K562 (cell line): ENCODE results near the gene EIF1B. TPM values are rescaled to one million over a fixed set of nuclear protein-coding genes. Genes with fewer than 3 reads are reported as not detected.
A peak's percentile ranks its signal among the peaks of the same experiment; 100 is the strongest.

Source experiments
- ATAC-seq: fragments of 200-7000 bp; cut with Tn5 transposase; 3 replicates; pipeline ENCODE4 v1.9.1; 2020; ENCODE audit warnings: moderate library complexity
- BruUV-seq: library from RNA; stranded (reverse); fragments of 400-500 nt; replicated peaks from 2 replicates; lab custom pipeline; 2021; lab: Mats Ljungman, UMichigan
- CTCF ChIA-PET: fragments of 300-600 bp; formaldehyde crosslinking; extraction: SDS; loops from one replicate; lab custom pipeline; 2021; ENCODE audit warnings: low intra/inter-chr PET ratio; lab: Yijun Ruan, JAX
- POLR2A ChIA-PET: fragments of 300-600, 350-650 bp; sonication (Branson Sonifier 250); formaldehyde crosslinking; extraction: SDS; loops from one replicate; lab custom pipeline; 2021; ENCODE audit warnings: antibody characterized with exemption, inconsistent platforms; lab: Yijun Ruan, JAX
- DNase-seq, 4 experiments: peaks; one replicate each; pipeline versions ENCODE4 v3.0.0 to v3.0.0-alpha.2; 2011 to 2018; ENCODE audit warnings: low spot score in 3 of 4, mixed read lengths in 3 of 4; ENCODE audit errors: extremely low read depth in 1 of 4
- FAIRE-seq: peaks from 2 replicates; lab custom pipeline; 2011; peaks lifted over from hg19 to GRCh38; lab: Jason Lieb, UNC
- H2AFZ ChIP-seq: 2 replicates; pipeline ENCODE4 v1.6.0; 2011; ENCODE audit warnings: low read depth, low read length, control low read depth, inconsistent platforms
- H3K27ac ChIP-seq: fragments of 200-600 bp; 3 replicates; pipeline ENCODE4 v1.8.0; 2011; ENCODE audit warnings: low read depth, mild to moderate bottlenecking, control low read depth, inconsistent platforms, low read length, moderate library complexity, mixed read lengths; ENCODE audit errors: extremely low read depth
- H3K27me3 ChIP-seq, 2 experiments: fragments of 300-600 bp in 1 of 2; 2 replicates in 1 of 2; 3 replicates in 1 of 2; pipeline versions ENCODE4 v1.6.0 to v1.8.0; 2011; ENCODE audit warnings: inconsistent platforms in 2 of 2, low read length in 2 of 2, mild to moderate bottlenecking in 1 of 2, mixed read lengths in 1 of 2, moderate library complexity in 1 of 2; ENCODE audit not compliant: control insufficient read depth in 2 of 2, insufficient read depth in 2 of 2
- H3K36me3 ChIP-seq: fragments of 300-600 bp; 3 replicates; pipeline ENCODE4 v1.8.0; 2011; ENCODE audit warnings: mild to moderate bottlenecking, low read length, inconsistent platforms; ENCODE audit not compliant: control insufficient read depth, insufficient read depth
- H3K4me1 ChIP-seq, 2 experiments: fragments of 200-600 bp in 1 of 2; replicated peaks in 1 of 2; 2 replicates in 1 of 2; 3 replicates in 1 of 2; pipeline versions ENCODE4 v1.5.1 to v1.8.0; 2011; ENCODE audit warnings: inconsistent platforms in 2 of 2, low read length in 2 of 2, mild to moderate bottlenecking in 1 of 2, mixed read lengths in 1 of 2, moderate library complexity in 1 of 2; ENCODE audit not compliant: control insufficient read depth in 2 of 2, insufficient read depth in 2 of 2
- H3K4me2 ChIP-seq: 2 replicates; pipeline ENCODE4 v1.6.1; 2011; ENCODE audit warnings: low read length, control low read depth, inconsistent platforms, mixed read lengths; ENCODE audit not compliant: insufficient read depth
- H3K4me3 ChIP-seq: fragments of 200-600 bp; sonication (generic), shearing (Covaris generic); 2 replicates; pipeline ENCODE4 v1.5.1; 2016; ENCODE audit warnings: control low read depth, inconsistent platforms
- H3K79me2 ChIP-seq: fragments of 200-600 bp; 3 replicates; pipeline ENCODE4 v1.8.0; 2011; ENCODE audit warnings: low read length, inconsistent platforms; ENCODE audit not compliant: control insufficient read depth, insufficient read depth
- H3K9ac ChIP-seq, 2 experiments: 2 replicates each; pipeline versions ENCODE4 v1.6.0 to v1.6.1; 2011; ENCODE audit warnings: low read depth in 2 of 2, low read length in 2 of 2, control low read depth in 1 of 2, inconsistent platforms in 1 of 2, mild to moderate bottlenecking in 1 of 2, mixed read lengths in 1 of 2; ENCODE audit not compliant: insufficient read depth in 1 of 2
- H3K9me1 ChIP-seq: one replicate; pipeline ENCODE4 v1.6.0; 2011; ENCODE audit warnings: inconsistent platforms, mild to moderate bottlenecking, low read length, moderate library complexity; ENCODE audit not compliant: control insufficient read depth, insufficient read depth
- H3K9me3 ChIP-seq: replicated peaks from 2 replicates; pipeline ENCODE4 v1.5.1; 2011; ENCODE audit warnings: low read depth, low read length, inconsistent platforms; ENCODE audit not compliant: control insufficient read depth, insufficient read depth
- H4K20me1 ChIP-seq: replicated peaks from 2 replicates; pipeline ENCODE4 v1.6.1; 2011; ENCODE audit warnings: low read length, inconsistent platforms, mixed read lengths; ENCODE audit not compliant: control insufficient read depth, insufficient read depth
- BRD4 ChIP-seq: fragments of 200-600 bp; sonication (generic); IDR thresholded peaks from 2 replicates; pipeline ENCODE4 v1.6.1; 2017; ENCODE audit warnings: inconsistent platforms
- E2F4 ChIP-seq: sonication (generic); formaldehyde crosslinking; IDR thresholded peaks from 2 replicates; pipeline ENCODE4 v1.8.0; 2022; ENCODE audit warnings: mild to moderate bottlenecking, low read depth, missing genetic modification reagents
- GTF2F1 ChIP-seq: IDR thresholded peaks from 2 replicates; pipeline ENCODE4 v1.6.1; 2011; ENCODE audit warnings: low read depth, low read length, improper control_type of control experiment
- MECOM ChIP-seq: fragments of 250-450 bp; sonication (Bioruptor Pico); IDR thresholded peaks from 2 replicates; pipeline ENCODE4 v1.8.0; 2022; ENCODE audit warnings: inconsistent platforms
- NFE2 ChIP-seq: IDR thresholded peaks from 2 replicates; pipeline ENCODE4 v1.6.1; 2014; ENCODE audit warnings: antibody characterized with exemption, low read depth
- SNAPC5 ChIP-seq: fragments of 250-450 bp; sonication (Bioruptor Pico); IDR thresholded peaks from 2 replicates; pipeline ENCODE4 v1.8.0; 2021; ENCODE audit warnings: moderate library complexity, mild to moderate bottlenecking, inconsistent platforms
- STAG1 ChIP-seq: sonication (generic); formaldehyde crosslinking; IDR thresholded peaks from 2 replicates; pipeline ENCODE4 v1.5.0; 2020; ENCODE audit warnings: missing genetic modification reagents, borderline replicate concordance
- ZNF174 ChIP-seq: fragments of 250-450 bp; sonication (Bioruptor Pico); IDR thresholded peaks from 2 replicates; pipeline ENCODE4 v1.4.0; 2020; ENCODE audit warnings: mild to moderate bottlenecking
- ZNF384 ChIP-seq: IDR thresholded peaks from 2 replicates; pipeline ENCODE4 v1.6.1; 2012; ENCODE audit warnings: low read depth, low read length, improper control_type of control experiment
- WGBS: fragments of 100-300 bp; shearing (Covaris generic); methylation state at CpG from one replicate; pipeline ENCODE4 v1.1.6; 2016; ENCODE audit warnings: low coverage, mixed read lengths; ENCODE audit not compliant: insufficient coverage; ENCODE audit errors: missing lambda C conversion rate; 5-methylcytosine and 5-hydroxymethylcytosine counted together
- in situ Hi-C: fragments of 300-500 bp; cut with MboI; formaldehyde crosslinking; loops from 4 replicates; pipeline ENCODE4 v1.15.0; 2018; ENCODE audit warnings: inconsistent platforms, mixed read lengths
- intact Hi-C: fragments of 100-400 bp; cut with micrococcal nuclease; formaldehyde crosslinking; loops from 2 replicates; pipeline ENCODE4 v1.14.2; 2022
- polyA plus RNA-seq, 8 experiments: library from polyadenylated mRNA; depleted of rRNA in 4 of 8; stranded (reverse) in 5 of 8; unstranded in 3 of 8; fragments of >200 nt; fragmentation: Nextera tagmentation in 2 of 8; fragmentation: Illumina TruSeq in 1 of 8; extraction: Ambion mirVana in 2 of 8; extraction: Trizol in 1 of 8; gene quantifications; 2 replicates each; pipeline versions ENCODE4 v1.2.1 to v1.2.3, GENCODE V29; 2011 to 2014; ENCODE audit warnings: inconsistent platforms in 1 of 8, missing spikeins in 1 of 8
- total RNA-seq, 7 experiments: library from RNA; depleted of rRNA in 6 of 7; stranded (reverse); fragments of >200 nt in 6 of 7; fragmentation: Illumina TruSeq in 2 of 7; extraction: Trizol in 2 of 7; gene quantifications; 2 replicates each; pipeline versions ENCODE4 v1.2.1 to v1.2.3, GENCODE V29; 2011 to 2021; ENCODE audit warnings: low replicate concordance in 1 of 7
- TF ChIP-seq, protein P1 (sequence below): fragments of 200-800 bp; sonication (Bioruptor generic); IDR thresholded peaks from 2 replicates; pipeline ENCODE4 v1.6.1; 2017; ENCODE audit warnings: missing genetic modification characterization, missing compliant biosample characterization
- TF ChIP-seq, protein P2 (sequence below): fragments of 250-450 bp; sonication (Bioruptor Pico); IDR thresholded peaks from 2 replicates; pipeline ENCODE4 v1.5.0; 2021; ENCODE audit warnings: mild to moderate bottlenecking, moderate library complexity

The EIF1B gene
- total and polyA plus RNA-seq, 9 of the 15 experiments (the other 6 are each of a cell fraction or from before 2014, with no cell fraction given), result 18.1 to 184 (median 78.9) TPM

DNA sequence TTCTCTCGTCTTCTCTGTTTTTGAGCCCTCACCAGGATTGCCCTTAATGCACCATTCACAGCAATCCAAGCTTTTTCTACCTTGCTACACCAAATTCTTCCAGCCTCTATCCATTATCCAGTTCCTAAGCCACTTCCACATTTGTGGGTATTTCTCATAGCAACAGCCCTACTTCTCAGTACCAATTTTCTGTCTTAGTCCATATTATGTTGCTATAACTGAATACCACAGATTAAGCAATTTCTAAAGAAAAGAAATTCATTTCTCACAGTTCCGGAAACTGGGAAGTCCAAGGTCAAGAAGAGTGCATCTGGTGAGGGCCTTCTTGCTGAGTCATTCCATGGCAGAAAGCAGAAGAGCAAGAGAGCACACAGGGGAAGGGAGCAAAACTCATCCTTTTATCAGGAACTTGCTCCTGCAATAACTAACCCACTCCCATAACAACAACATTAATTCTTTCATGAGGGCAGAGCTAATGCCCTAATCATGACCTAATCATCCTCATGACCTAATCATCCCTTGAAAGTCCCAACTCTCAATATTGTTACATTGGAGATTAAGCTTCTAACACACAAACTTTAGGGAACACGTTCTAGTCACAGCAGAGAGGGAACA, 9.7 kb upstream of the EIF1B start (continued):
- TF ChIP-seq BRD4 (peak; percentile 87), MECOM (CRISPR knock-in tag) (peak; percentile 84)
- TF ChIP-seq, protein P1, sequence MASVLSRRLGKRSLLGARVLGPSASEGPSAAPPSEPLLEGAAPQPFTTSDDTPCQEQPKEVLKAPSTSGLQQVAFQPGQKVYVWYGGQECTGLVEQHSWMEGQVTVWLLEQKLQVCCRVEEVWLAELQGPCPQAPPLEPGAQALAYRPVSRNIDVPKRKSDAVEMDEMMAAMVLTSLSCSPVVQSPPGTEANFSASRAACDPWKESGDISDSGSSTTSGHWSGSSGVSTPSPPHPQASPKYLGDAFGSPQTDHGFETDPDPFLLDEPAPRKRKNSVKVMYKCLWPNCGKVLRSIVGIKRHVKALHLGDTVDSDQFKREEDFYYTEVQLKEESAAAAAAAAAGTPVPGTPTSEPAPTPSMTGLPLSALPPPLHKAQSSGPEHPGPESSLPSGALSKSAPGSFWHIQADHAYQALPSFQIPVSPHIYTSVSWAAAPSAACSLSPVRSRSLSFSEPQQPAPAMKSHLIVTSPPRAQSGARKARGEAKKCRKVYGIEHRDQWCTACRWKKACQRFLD (CRISPR knock-in tag), result peak; percentile 95

- Histone ChIP-seq H3K9me1 (no peaks in the 10 kb centered on the region), H3K79me2 (no peaks in the 10 kb centered on the region), H3K27ac (no peak overlapping the region), H4K20me1 (no peaks in the 10 kb centered on the region), H3K4me3 (no peak overlapping the region), H2AFZ (peak overlapping the region; percentile 6; the same call in 1 of the 2 replicates), H3K4me2 (no peak overlapping the region), H3K9me3 (peaks cover 2% of the 10 kb centered on the region; the same call in 1 of the 2 replicates), H3K27me3 (no peaks in the 10 kb centered on the region), H3K4me1 (peaks cover 4 to 41% of the 10 kb centered on the region in 2 experiments; a peak in 4 of 5 replicates), H3K36me3 (peaks cover 3% of the 10 kb centered on the region; the same call in 1 of the 3 replicates), H3K9ac (no peak overlapping the region)
- intact Hi-C loops (loop anchor here (10.0 kb wide), 1 partner anchor 898 kb away; the partner anchor contains the start of gene RPSA), in situ Hi-C loops (loop anchor here (10.0 kb wide), 1 partner anchor 898 kb away; the partner anchor contains the start of gene RPSA)
- DNase-seq (no peak), FAIRE-seq (no peak), ATAC-seq (no peak)
- CTCF ChIA-PET, result no interaction called here
- 36% methylated on average over 1 of the region's 1 CpG for WGBS
- POLR2A ChIA-PET, result interaction anchor here (1.3 kb wide), 1 partner anchor 162 kb away, joined by 3 read pairs; no protein-coding TSS in a partner anchor
- no TSS peak for BruUV-seq
- TF ChIP-seq ZNF384, result no peak
- no peak for TF ChIP-seq STAG1 (CRISPR knock-in tag)
- TF ChIP-seq NFE2, result no peak
- TF ChIP-seq E2F4 (CRISPR knock-in tag), result no peak
- no peak for TF ChIP-seq SNAPC5 (CRISPR knock-in tag)
- TF ChIP-seq ZNF174 (CRISPR knock-in tag), result no peak
- TF ChIP-seq GTF2F1, result no peak
- TF ChIP-seq, protein P2, sequence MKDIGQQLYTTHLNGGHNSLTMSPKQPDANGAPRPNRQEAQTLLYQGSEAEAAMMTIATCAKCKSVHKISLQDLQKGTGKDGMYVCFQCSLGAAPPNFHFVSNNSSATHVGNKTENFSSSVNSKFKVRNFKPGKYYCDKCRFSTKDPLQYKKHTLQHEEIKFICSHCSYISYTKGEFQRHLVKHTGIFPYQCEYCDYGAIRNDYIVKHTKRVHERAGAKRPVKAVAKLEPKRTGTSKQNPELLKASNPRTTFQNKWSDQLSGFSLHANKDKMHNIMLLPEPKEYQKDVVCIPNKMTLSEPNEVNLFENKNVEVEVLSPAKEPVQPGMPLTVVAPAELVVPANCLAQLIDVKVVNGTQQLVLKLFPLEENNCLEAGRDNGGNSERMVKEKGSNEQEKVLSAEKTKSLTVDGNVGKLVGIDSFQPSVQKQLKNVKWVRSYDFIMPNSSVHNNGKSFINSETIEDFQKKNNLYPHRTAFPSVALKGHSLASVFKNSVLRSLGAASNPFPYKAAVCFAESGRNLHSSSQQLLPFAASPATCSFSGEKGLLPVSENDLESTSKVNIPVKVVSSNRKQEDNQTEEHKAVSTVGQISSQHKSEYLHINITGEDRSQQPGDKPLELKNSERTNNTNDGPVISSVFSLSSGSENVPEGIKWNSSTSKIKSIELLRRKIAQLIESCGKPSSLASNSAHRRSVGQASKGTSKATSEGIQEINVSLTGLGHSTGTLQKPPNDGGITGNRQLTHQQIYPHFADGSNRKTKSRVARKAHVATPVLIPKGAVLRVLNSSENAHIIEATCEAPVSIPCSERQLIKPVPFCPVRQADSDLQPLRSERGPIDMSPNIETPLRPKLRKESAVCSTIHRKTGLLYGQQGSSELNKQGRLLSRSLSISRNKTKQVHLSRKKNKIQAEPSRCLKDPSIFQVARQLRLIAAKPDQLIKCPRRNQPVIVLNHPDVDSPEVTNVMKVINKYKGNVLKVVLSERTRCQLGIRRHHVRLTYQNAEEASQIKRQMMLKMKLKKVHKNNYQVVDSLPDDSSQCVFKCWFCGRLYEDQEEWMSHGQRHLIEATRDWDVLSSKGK (CRISPR knock-in tag), result no peak
These were observed 6.7 kb upstream of the EIF1B start for GRCh38 chr3:40302784-40303183.
